Vagina (tissue), 2 donors: ENCODE measurements around the gene ACAN.

ENCODE experiments used
- POLR2AphosphoS5 ChIP-seq, 2 donors: sonication (generic); formaldehyde crosslinking; IDR thresholded peaks; one replicate each; pipeline ENCODE4 v1.9.0; 2017; ENCODE audit warnings: antibody characterized with exemption in 2 of 2, mild to moderate bottlenecking in 2 of 2, low read depth in 1 of 2; ENCODE audit not compliant: insufficient read depth in 1 of 2
- TF ChIP-seq, protein P1 (sequence below), 3 experiments: fragments of 450-650 bp in 2 of 3; fragments of 200-600 bp in 1 of 3; sonication (generic) in 1 of 3; IDR thresholded peaks; one replicate each; pipeline ENCODE4 v1.5.1; 2017 to 2019; ENCODE audit warnings: antibody characterized with exemption in 3 of 3, mild to moderate bottlenecking in 2 of 3, moderate library complexity in 2 of 3

DNA sequence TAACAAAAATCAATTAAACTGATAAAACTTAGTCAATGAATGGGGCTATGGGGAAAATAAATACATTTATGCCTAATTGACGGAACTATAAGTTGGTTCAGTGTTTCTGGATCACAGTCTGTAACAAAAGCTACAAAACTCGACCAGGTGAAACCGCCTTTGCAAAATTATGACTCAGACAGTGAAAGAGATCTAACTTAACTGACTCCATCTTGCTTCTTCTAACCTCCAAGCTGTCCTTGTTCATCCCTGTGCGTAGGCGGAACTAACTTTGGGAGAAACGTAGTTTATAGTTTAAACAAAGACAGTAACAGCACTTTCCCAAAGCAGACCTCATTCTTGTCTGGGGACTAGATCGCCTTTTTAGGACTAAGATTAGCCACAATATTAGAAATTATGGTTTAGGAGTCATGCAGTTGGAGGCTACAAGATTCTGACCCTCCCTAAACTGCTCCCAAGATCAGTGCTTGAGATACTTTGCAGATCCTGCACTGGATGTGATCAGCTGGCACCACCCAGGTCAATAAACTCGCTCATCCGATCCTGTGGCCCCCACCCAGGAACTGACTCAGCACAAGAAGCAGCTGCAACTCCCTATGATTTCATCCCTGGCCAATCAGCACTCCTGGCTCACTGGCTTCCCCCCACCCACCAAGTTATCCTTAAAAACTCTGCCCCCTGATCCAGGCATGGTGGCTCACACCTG, 117.1 kb downstream of the ACAN start:
- no peak for TF ChIP-seq POLR2AphosphoS5 (IDR thresholded peaks at IDR 0.05; ENCODE audit: insufficient read depth in 1 of 2, low read depth in 1 of 2)
- TF ChIP-seq, protein P1, sequence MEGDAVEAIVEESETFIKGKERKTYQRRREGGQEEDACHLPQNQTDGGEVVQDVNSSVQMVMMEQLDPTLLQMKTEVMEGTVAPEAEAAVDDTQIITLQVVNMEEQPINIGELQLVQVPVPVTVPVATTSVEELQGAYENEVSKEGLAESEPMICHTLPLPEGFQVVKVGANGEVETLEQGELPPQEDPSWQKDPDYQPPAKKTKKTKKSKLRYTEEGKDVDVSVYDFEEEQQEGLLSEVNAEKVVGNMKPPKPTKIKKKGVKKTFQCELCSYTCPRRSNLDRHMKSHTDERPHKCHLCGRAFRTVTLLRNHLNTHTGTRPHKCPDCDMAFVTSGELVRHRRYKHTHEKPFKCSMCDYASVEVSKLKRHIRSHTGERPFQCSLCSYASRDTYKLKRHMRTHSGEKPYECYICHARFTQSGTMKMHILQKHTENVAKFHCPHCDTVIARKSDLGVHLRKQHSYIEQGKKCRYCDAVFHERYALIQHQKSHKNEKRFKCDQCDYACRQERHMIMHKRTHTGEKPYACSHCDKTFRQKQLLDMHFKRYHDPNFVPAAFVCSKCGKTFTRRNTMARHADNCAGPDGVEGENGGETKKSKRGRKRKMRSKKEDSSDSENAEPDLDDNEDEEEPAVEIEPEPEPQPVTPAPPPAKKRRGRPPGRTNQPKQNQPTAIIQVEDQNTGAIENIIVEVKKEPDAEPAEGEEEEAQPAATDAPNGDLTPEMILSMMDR (IDR thresholded peaks at IDR 0.05), result no peak
